Astrocyte (in vitro differentiated cells and primary cell): ENCODE measurements around the gene TNFAIP8L2. TPM values are rescaled to one million over a fixed set of nuclear protein-coding genes. Genes with fewer than 3 reads are reported as not detected.
"Not testable (repeated sequence)": the region's sequence is repeated elsewhere in the genome, so short reads cannot be mapped to it uniquely, and the experiment has no call there.

Experiments used
- DNase-seq: peaks from one replicate; pipeline ENCODE4 v3.0.0-alpha.2; 2010; ENCODE audit warnings: low read depth
- FAIRE-seq: peaks from 2 replicates; lab custom pipeline; 2011; peaks lifted over from hg19 to GRCh38; lab: Jason Lieb, UNC
- H2AFZ ChIP-seq: 2 replicates; pipeline ENCODE4 v1.6.0; 2012; ENCODE audit warnings: low read depth, low read length, inconsistent platforms
- H3K27ac ChIP-seq: 2 replicates; pipeline ENCODE4 v1.5.1; 2011; ENCODE audit warnings: low read depth, low read length, inconsistent platforms
- H3K27me3 ChIP-seq: 2 replicates; pipeline ENCODE4 v1.6.0; 2011; ENCODE audit warnings: low read length, inconsistent platforms; ENCODE audit not compliant: insufficient read depth
- H3K36me3 ChIP-seq: 2 replicates; pipeline ENCODE4 v1.5.1; 2011; ENCODE audit warnings: low read length, inconsistent platforms; ENCODE audit not compliant: insufficient read depth
- H3K4me1 ChIP-seq: 2 replicates; pipeline ENCODE4 v1.5.1; 2011; ENCODE audit warnings: low read length, inconsistent platforms; ENCODE audit not compliant: insufficient read depth
- H3K4me2 ChIP-seq: 2 replicates; pipeline ENCODE4 v1.6.0; 2012; ENCODE audit warnings: low read length, inconsistent platforms
- H3K4me3 ChIP-seq: 2 replicates; pipeline ENCODE4 v1.5.1; 2011; ENCODE audit warnings: low read depth, mild to moderate bottlenecking, low read length, inconsistent platforms; ENCODE audit not compliant: insufficient read depth
- H3K79me2 ChIP-seq: 2 replicates; pipeline ENCODE4 v1.6.0; 2012; ENCODE audit warnings: mild to moderate bottlenecking, low read length, inconsistent platforms; ENCODE audit not compliant: insufficient read depth
- H3K9ac ChIP-seq: 2 replicates; pipeline ENCODE4 v1.6.0; 2012; ENCODE audit warnings: mild to moderate bottlenecking, low read length, inconsistent platforms
- H3K9me3 ChIP-seq: 2 replicates; pipeline ENCODE4 v1.5.1; 2012; ENCODE audit warnings: low read depth, mild to moderate bottlenecking, low read length, inconsistent platforms; ENCODE audit not compliant: insufficient read depth
- H4K20me1 ChIP-seq: 2 replicates; pipeline ENCODE4 v1.6.0; 2012; ENCODE audit warnings: low read length, inconsistent platforms; ENCODE audit not compliant: insufficient read depth
- H3K27ac Mint-ChIP-seq: one replicate; pipeline ENCODE4 v1.8.0; 2021; ENCODE audit warnings: mild to moderate bottlenecking, mixed read lengths; ENCODE audit not compliant: unreplicated experiment
- H3K27me3 Mint-ChIP-seq: one replicate; pipeline ENCODE4 v1.8.0; 2021; ENCODE audit warnings: low read depth, mixed read lengths; ENCODE audit not compliant: unreplicated experiment
- H3K36me3 Mint-ChIP-seq: one replicate; pipeline ENCODE4 v1.8.0; 2021; ENCODE audit warnings: low read depth, mixed read lengths; ENCODE audit not compliant: unreplicated experiment
- H3K4me1 Mint-ChIP-seq: one replicate; pipeline ENCODE4 v1.8.0; 2021; ENCODE audit warnings: low read depth, mixed read lengths; ENCODE audit not compliant: unreplicated experiment
- H3K4me3 Mint-ChIP-seq: one replicate; pipeline ENCODE4 v1.8.0; 2021; ENCODE audit warnings: mild to moderate bottlenecking, moderate library complexity, mixed read lengths; ENCODE audit not compliant: unreplicated experiment
- H3K9me3 Mint-ChIP-seq: one replicate; pipeline ENCODE4 v1.8.0; 2021; ENCODE audit warnings: mild to moderate bottlenecking, mixed read lengths; ENCODE audit not compliant: unreplicated experiment
- CTCF ChIP-seq: IDR thresholded peaks from 2 replicates; pipeline ENCODE4 v1.5.1; 2011; ENCODE audit warnings: low read depth, mild to moderate bottlenecking, inconsistent platforms, low read length, moderate library complexity; ENCODE audit not compliant: insufficient read depth
- EZH2 ChIP-seq: IDR thresholded peaks from 2 replicates; pipeline ENCODE4 v1.6.1; 2012; ENCODE audit warnings: mild to moderate bottlenecking, low read length, inconsistent platforms; ENCODE audit not compliant: insufficient read depth
- total RNA-seq: library from RNA; stranded (reverse); gene quantifications from 2 replicates; pipeline ENCODE4 v1.2.1, GENCODE V29; 2021

TNFAIP8L2 gene
- total RNA-seq, 1 donor from 2014 or later = not detected

- Histone ChIP-seq H3K79me2 (peaks cover 15% of the 10 kb centered on the region), H3K4me2 (no peak overlapping the region), H3K27ac (no peak overlapping the region), H3K9me3 (no peaks in the 10 kb centered on the region), H3K4me3 (no peak overlapping the region), H3K27me3 (no peaks in the 10 kb centered on the region), H3K9ac (no peak overlapping the region), H3K36me3 (no peaks in the 10 kb centered on the region), H4K20me1 (peaks cover 3% of the 10 kb centered on the region), H2AFZ (no peak overlapping the region), H3K4me1 (peaks cover 15% of the 10 kb centered on the region)
- no peak for DNase-seq
- H3K27ac Mint-ChIP-seq = no peak overlapping the region
- no peaks in the 10 kb centered on the region for H3K9me3 Mint-ChIP-seq
- H3K4me1 Mint-ChIP-seq = peaks cover 8% of the 10 kb centered on the region
- H3K27me3 Mint-ChIP-seq = no peaks in the 10 kb centered on the region
- no peaks in the 10 kb centered on the region for H3K36me3 Mint-ChIP-seq
- FAIRE-seq = no peak
- TF ChIP-seq CTCF (no peak), EZH2 (no peak)
- no peak overlapping the region for H3K4me3 Mint-ChIP-seq
Observed at GRCh38 chr1:151193856-151194255, 37.4 kb downstream of the TNFAIP8L2 start.

GRCh38 chr1:151194894-151195594 lies 38.6 kb downstream of the TNFAIP8L2 start:
- H3K9me3 ChIP-seq, H4K20me1 ChIP-seq, H3K4me3 ChIP-seq, H3K9me3 Mint-ChIP-seq, H3K27me3 ChIP-seq, H3K4me3 Mint-ChIP-seq, H3K27me3 Mint-ChIP-seq, H3K36me3 ChIP-seq, FAIRE-seq, H3K36me3 Mint-ChIP-seq, H3K4me1 Mint-ChIP-seq: not testable (repeated sequence)
- peaks cover 16% of the 10 kb centered on the region for H3K79me2 ChIP-seq
- H3K4me1 ChIP-seq = peaks cover 10% of the 10 kb centered on the region
- H3K4me2 ChIP-seq = peak overlapping the region; percentile 58
- peak overlapping the region; percentile 96 for H3K27ac Mint-ChIP-seq
- peak overlapping the region; percentile 70 for H2AFZ ChIP-seq
- peak overlapping the region; percentile 49 for H3K9ac ChIP-seq
- DNase-seq = peak; percentile 78
- H3K27ac ChIP-seq = peak overlapping the region; percentile 83

GRCh38 chr1:151196292-151196800 lies 39.9 kb downstream of the TNFAIP8L2 start:
- Mint-ChIP-seq H3K4me1 (peaks cover 9% of the 10 kb centered on the region), H3K27me3 (no peaks in the 10 kb centered on the region), H3K27ac (peak overlapping the region; percentile 91), H3K9me3 (no peaks in the 10 kb centered on the region), H3K36me3 (no peaks in the 10 kb centered on the region), H3K4me3 (no peak overlapping the region)
- Histone ChIP-seq H3K79me2 (peaks cover 27% of the 10 kb centered on the region), H3K9ac (peak overlapping the region; percentile 49), H3K9me3 (no peaks in the 10 kb centered on the region), H3K36me3 (no peaks in the 10 kb centered on the region), H4K20me1 (peaks cover 17% of the 10 kb centered on the region), H3K27me3 (no peaks in the 10 kb centered on the region), H3K4me1 (peaks cover 15% of the 10 kb centered on the region), H3K4me2 (peak overlapping the region; percentile 28), H3K4me3 (peak overlapping the region; percentile 1), H2AFZ (no peak overlapping the region), H3K27ac (peak overlapping the region; percentile 66)
- DNase-seq = peak; percentile 75
- no peak for TF ChIP-seq EZH2
- TF ChIP-seq CTCF = peak; percentile 61
- no peak for FAIRE-seq
